OCI-LY7 (cell line): ENCODE results near the gene SHC2. TPM values are rescaled to one million over a fixed set of nuclear protein-coding genes. Genes with fewer than 3 reads are reported as not detected.

Source experiments
- BruUV-seq: library from RNA; stranded (reverse); fragments of 400-500 nt; replicated peaks from 2 replicates; lab custom pipeline; 2021; lab: Mats Ljungman, UMichigan
- CTCF ChIA-PET: fragments of 300-600 bp; sonication (Branson Sonifier 250); formaldehyde crosslinking; loops from one replicate; lab custom pipeline; 2022; ENCODE audit warnings: antibody characterized with exemption; ENCODE audit not compliant: unreplicated experiment; lab: Charles Lee
- POLR2A ChIA-PET: fragments of 300-600 bp; sonication (Branson Sonifier 250); formaldehyde crosslinking; loops from one replicate; lab custom pipeline; 2022; ENCODE audit warnings: antibody characterized with exemption; lab: Charles Lee
- DNase-seq: peaks from one replicate; pipeline ENCODE4 v3.0.0-alpha.2; 2015; ENCODE audit warnings: low spot score
- H2AFZ ChIP-seq: fragments of 200-600 bp; sonication (generic), shearing (Covaris generic); 2 replicates; pipeline ENCODE4 v1.6.1; 2014; ENCODE audit warnings: mild to moderate bottlenecking, antibody characterized with exemption, low read length, moderate library complexity
- H3K27ac ChIP-seq: fragments of 200-600 bp; sonication (generic); 2 replicates; pipeline ENCODE4 v1.5.1; 2014; ENCODE audit warnings: mixed run types, low read depth, mild to moderate bottlenecking, moderate library complexity, low read length, inconsistent platforms; ENCODE audit not compliant: poor library complexity, severe bottlenecking
- H3K36me3 ChIP-seq: fragments of 200-600 bp; sonication (generic); 2 replicates; pipeline ENCODE4 v1.6.1; 2014; ENCODE audit warnings: mild to moderate bottlenecking, antibody characterized with exemption, low read length, moderate library complexity, mixed read lengths; ENCODE audit not compliant: insufficient read depth
- H3K4me1 ChIP-seq: fragments of 200-600 bp; sonication (generic); 2 replicates; pipeline ENCODE4 v1.5.1; 2014; ENCODE audit warnings: mild to moderate bottlenecking, low read length; ENCODE audit not compliant: insufficient read depth, poor library complexity, severe bottlenecking
- H3K4me2 ChIP-seq: fragments of 200-600 bp; sonication (generic); 2 replicates; pipeline ENCODE4 v1.6.1; 2014; ENCODE audit warnings: mild to moderate bottlenecking, low read length
- H3K4me3 ChIP-seq: fragments of 200-600 bp; sonication (generic); 2 replicates; pipeline ENCODE4 v1.5.1; 2014; ENCODE audit warnings: mild to moderate bottlenecking, low read depth, low read length; ENCODE audit not compliant: poor library complexity, severe bottlenecking
- H3K79me2 ChIP-seq: fragments of 200-600 bp; sonication (generic); 2 replicates; pipeline ENCODE4 v1.6.1; 2016; ENCODE audit warnings: low read depth, mild to moderate bottlenecking, low read length, moderate library complexity, mixed read lengths; ENCODE audit not compliant: insufficient read depth
- H3K9me2 ChIP-seq: fragments of 200-600 bp; sonication (generic); 2 replicates; pipeline ENCODE4 v1.6.1; 2016; ENCODE audit warnings: mild to moderate bottlenecking, low read length, mixed read lengths; ENCODE audit not compliant: insufficient read depth
- H3K9me3 ChIP-seq: fragments of 200-600 bp; sonication (generic); 2 replicates; pipeline ENCODE4 v1.6.1; 2014; ENCODE audit warnings: mild to moderate bottlenecking, mixed run types, low read length, mixed read lengths
- H4K20me1 ChIP-seq: fragments of 200-600 bp; sonication (generic); 2 replicates; pipeline ENCODE4 v1.6.1; 2014; ENCODE audit warnings: mild to moderate bottlenecking, antibody characterized with exemption, low read length, moderate library complexity, mixed read lengths; ENCODE audit not compliant: insufficient read depth
- CTCF ChIP-seq: fragments of 200-600 bp; sonication (generic); conservative IDR thresholded peaks from 2 replicates; pipeline ENCODE4 v1.5.1; 2014; ENCODE audit warnings: mild to moderate bottlenecking, antibody characterized with exemption, low read length, moderate library complexity, mixed read lengths
- EZH2phosphoT487 ChIP-seq: fragments of 200-600 bp; sonication (generic); IDR thresholded peaks from 2 replicates; pipeline ENCODE4 v1.6.1; 2018; ENCODE audit warnings: low read depth, borderline replicate concordance, mild to moderate bottlenecking, mixed run types, antibody characterized with exemption, low read length, moderate library complexity, mixed read lengths
- intact Hi-C: fragments of 100-400 bp; cut with micrococcal nuclease; formaldehyde crosslinking; loops from one replicate; pipeline ENCODE4 v1.10.0; 2022; ENCODE audit not compliant: unreplicated experiment
- total RNA-seq, 2 experiments: library from RNA; depleted of rRNA in 1 of 2; stranded (reverse); fragments of >200 nt in 1 of 2; shearing (Covaris generic) in 1 of 2; gene quantifications; 2 replicates each; pipeline ENCODE4 v1.2.3, GENCODE V29; 2014 to 2022

The SHC2 gene
- total RNA-seq, 2 experiments from 2014 or later: 0.28 to 0.65 TPM

- intact Hi-C loops: no loop called here
- H3K4me1 ChIP-seq: peaks cover 11% of the 10 kb centered on the region
- POLR2A ChIA-PET: no interaction called here
These were observed 24.9 kb upstream of the SHC2 start for GRCh38 chr19:485583-486236.

DNA sequence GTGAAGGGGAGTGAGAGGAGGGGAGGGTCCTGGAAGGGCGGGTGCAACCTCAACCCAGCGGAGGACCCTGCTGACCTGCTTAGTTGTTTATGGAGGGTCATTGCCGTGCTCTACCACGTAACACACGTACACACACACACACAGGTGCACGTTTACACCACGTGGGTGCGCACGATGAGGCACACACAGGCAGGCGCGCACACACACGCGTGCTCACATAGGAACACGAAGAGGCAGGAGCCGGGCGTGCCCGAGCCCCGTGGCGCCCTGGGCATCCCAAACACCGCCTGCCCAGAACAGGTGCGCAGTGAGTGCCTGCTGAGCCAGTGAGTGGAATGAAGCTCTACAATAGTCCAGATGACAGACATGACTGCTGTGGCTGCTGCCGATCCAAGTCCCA, 24.2 kb upstream of the SHC2 start:
- H3K4me1 ChIP-seq: peaks cover 11% of the 10 kb centered on the region
- no peaks in the 10 kb centered on the region for H3K79me2 ChIP-seq
- DNase-seq: no peak
- H2AFZ ChIP-seq: no peak overlapping the region
- intact Hi-C loops: no loop called here
- no peaks in the 10 kb centered on the region for H4K20me1 ChIP-seq
- TF ChIP-seq CTCF: no peak
- TF ChIP-seq EZH2phosphoT487: no peak
- H3K9me3 ChIP-seq: peaks cover 4% of the 10 kb centered on the region; the same call in 1 of the 2 replicates
- H3K9me2 ChIP-seq: no peaks in the 10 kb centered on the region
- H3K4me3 ChIP-seq: no peak overlapping the region
- H3K4me2 ChIP-seq: no peak overlapping the region
- ChIA-PET POLR2A (no interaction called here), CTCF (no interaction called here)
- H3K27ac ChIP-seq: no peak overlapping the region
- H3K36me3 ChIP-seq: no peaks in the 10 kb centered on the region
- no TSS peak for BruUV-seq

More at GRCh38 chr19:485583-486236, 24.9 kb upstream of the SHC2 start:
- no peak for TF ChIP-seq CTCF
- no peak for TF ChIP-seq EZH2phosphoT487
- Histone ChIP-seq H3K79me2 (no peaks in the 10 kb centered on the region), H3K4me3 (no peak overlapping the region), H3K9me2 (no peaks in the 10 kb centered on the region), H3K9me3 (peaks cover 4% of the 10 kb centered on the region; the same call in 1 of the 2 replicates), H2AFZ (no peak overlapping the region), H3K4me2 (no peak overlapping the region), H3K27ac (no peak overlapping the region), H4K20me1 (no peaks in the 10 kb centered on the region), H3K36me3 (no peaks in the 10 kb centered on the region)
- DNase-seq: no peak
- CTCF ChIA-PET: no interaction called here
- no TSS peak for BruUV-seq

GRCh38 chr19:484494-484893, 23.7 kb upstream of the SHC2 start:
- H3K4me2 ChIP-seq: no peak overlapping the region
- no TSS peak for BruUV-seq

More at GRCh38 chr19:484494-484893, 23.7 kb upstream of the SHC2 start:
- no peaks in the 10 kb centered on the region for H4K20me1 ChIP-seq
- CTCF ChIA-PET: no interaction called here
- no peak overlapping the region for H3K27ac ChIP-seq
- no peak overlapping the region for H3K4me3 ChIP-seq
- H2AFZ ChIP-seq: no peak overlapping the region
- H3K4me1 ChIP-seq: peaks cover 7% of the 10 kb centered on the region
- no peak for DNase-seq
- H3K9me2 ChIP-seq: no peaks in the 10 kb centered on the region
- peaks cover 4% of the 10 kb centered on the region; the same call in 1 of the 2 replicates for H3K9me3 ChIP-seq
- H3K36me3 ChIP-seq: no peaks in the 10 kb centered on the region
- TF ChIP-seq CTCF (no peak), EZH2phosphoT487 (no peak)
- POLR2A ChIA-PET: no interaction called here
- H3K79me2 ChIP-seq: no peaks in the 10 kb centered on the region
- intact Hi-C loops: no loop called here
